GM18511 (cell line): ENCODE results near the gene INPP5A.

ENCODE experiments used
- ATAC-seq: cut with Tn5 transposase; IDR thresholded peaks from one replicate; pipeline ENCODE4 v1.9.1; 2021; ENCODE audit warnings: mild to moderate bottlenecking, moderate library complexity; ENCODE audit not compliant: unreplicated experiment

INPP5A gene

DNA sequence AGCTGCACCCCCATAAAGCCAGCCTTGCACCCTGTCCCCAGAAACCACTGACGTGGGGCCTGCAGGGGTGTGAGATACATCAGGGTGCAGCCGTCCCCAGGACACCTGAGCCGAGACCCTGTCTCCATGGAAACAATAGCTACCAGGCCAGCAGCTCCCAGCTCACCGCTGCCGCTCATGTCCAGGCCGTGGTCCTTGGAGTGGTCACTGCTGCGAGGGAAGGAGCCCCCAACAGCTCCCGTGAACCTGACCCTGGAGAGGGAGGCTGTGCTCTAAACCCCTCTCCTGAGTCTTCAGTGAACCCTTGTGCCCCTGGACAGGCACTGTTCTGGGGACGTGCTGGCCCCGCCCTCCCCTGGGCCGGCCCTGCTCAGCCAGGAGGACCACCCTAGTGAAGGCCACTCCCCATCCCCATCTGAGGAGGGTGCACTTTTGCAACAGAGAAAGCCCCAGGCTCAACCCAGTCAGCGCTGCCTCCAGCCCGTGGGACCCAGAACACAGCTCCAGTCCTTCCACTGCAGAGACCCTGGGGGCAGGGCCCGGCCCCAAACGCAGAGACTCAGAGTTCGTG lies 19.6 kb upstream of the INPP5A start:
- ATAC-seq: no peak

DNA sequence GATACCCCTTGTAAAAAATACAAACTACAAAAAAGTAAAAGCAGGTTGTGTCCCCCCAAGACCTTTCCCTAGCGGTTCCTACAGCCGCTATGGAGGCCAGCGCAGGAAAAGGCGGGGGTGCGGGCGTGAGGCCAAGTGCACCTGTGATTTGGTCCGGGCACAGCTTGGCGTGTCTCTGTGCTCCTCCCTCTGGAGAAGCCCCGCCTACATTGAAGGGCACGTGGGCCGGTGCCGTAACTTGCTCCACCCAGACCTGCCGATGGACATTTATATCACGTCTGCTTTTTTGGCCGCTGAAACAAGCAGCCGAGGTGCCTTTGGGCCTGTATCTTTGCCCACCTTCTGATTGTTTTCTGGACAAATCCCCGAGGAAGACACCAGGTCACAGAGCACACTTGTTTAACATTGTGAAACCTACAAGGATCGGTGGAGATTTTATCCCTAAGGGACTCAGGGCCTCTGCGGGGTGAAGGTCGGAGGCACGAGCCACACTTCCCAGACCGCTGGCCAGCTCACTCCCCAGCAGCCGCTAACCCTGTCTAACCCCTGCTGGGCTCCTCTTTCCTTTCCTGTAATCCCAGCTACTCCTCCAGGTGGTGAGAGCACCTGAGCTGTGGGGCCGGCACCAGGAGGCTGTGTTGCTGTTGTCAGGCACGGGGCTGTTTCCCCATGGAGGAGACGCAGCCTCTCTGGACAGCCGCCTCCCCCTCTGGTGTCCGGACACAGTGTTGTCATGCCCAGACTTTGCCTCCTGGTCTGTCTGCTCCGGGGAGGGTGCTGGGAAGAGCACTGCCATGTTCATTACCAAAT lies 18.8 kb upstream of the INPP5A start:
- ATAC-seq: no peak

DNA sequence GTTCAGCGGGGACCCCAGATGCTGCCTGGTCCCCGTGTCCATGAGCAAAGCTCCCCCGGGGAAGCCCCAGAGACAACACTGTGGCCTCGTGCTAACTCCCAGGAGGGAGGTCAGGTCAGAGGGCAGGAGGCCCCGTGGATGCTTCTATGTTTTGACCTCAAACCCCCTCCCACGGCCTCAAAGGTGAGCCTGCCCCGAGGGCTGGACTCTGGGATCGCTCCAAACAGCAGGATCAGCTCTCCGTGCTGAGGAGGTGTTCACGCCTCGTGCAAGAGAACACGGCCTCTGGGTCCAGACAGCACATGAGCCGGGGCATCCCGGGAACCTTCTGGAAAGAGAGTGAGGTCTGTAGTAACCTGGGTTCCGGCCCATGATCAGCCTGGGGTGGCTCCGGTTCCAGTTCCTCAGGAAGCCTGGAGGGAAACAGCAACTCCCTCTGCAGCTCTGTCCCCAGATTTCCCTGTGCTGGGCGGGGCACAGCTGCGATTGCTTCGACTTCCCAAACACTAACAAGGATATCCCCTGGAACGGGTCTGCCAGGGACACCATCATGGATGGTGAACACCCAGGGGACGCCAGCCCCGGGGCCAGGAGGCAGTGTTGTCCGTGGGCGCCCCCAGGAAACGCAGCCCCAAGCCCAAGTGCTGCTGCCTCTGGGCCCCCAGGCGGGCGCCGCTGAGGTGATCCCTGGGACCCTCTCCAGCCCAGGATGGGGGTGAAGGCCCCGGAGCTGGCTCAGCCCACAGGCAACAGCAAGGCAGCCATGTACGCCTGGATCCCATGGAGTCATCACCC lies 18.0 kb upstream of the INPP5A start:
- no peak for ATAC-seq

DNA sequence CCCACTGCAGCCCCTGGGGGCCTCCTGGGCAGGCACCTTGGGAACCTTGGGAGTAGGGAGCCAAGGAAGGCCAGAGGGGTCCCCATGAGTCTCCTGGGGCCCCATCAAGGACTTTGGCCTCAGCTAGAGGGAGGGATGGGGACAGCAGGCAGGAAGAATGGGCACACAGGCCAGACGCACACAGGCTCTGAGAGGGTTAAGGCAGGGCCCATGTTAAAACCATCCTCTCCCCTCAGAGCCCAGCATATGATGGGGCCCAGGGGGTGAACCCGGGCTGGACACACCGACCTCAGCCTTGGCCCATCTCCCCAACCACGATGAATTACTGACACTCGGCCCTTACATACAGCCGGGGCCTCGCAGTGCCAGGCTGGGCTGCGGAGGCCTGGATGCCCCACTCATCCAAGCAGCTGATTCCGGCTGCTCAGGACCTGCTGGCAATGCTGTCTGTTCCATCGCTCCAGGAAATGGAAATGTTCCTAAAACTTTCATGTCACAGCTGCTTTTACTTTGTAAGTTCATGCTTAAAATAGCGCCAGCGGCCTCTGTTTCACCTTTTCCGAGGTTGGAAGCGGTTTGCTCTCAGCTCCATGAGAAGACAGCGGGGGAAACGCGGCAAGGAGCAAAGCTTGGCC lies 17.3 kb upstream of the INPP5A start:
- no peak for ATAC-seq

DNA sequence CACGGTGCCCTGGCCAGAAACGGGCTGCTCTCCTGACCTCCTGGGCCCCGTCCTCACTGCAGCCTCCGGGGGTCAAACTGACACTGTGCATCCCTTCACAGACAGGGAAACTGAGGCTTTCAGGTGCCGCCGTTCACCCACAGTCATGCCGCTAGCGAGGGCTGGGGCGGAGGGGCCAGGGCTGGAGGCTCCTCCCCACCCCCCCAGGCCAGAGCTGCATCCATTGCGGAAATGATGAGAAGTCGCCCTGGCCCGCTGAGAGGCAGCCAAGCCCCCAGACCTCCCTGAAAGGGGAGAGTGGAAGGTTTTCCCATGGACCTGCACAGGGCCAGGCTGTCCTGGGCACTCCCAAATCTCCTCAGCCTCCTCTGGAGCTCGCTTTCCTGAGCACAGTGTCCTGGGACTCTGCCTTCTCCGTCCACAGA lies 16.5 kb upstream of the INPP5A start:
- no peak for ATAC-seq

DNA sequence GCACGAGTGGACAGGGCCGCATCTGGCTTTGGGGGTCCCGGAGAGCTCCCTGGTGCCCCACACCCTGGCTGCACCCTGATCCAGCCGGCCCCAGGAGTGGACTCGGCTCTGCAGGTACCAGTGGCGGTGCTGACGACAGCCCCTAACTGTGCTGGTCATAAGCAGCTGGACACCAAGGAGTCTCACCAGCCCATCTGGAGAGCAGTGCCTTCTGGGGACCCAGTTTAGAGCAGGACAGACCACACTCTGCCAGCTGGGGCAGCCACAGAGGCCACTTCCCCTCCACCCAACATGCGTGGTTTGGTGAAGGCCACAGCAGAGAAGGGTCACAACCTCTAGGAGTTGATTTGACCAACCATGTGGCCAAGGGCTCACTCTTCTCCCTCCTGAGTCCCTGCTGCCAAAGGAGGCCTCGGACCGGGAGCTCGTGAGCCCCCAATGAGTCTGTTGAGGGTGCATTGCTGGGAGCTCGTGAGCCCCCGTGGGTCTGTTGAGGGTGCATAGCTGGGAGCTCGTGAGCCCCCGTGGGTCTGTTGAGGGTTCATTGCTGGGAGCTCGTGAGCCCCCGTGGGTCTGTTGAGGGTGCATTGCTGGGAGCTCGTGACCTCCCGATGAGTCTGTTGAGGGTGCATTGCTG lies 16.0 kb upstream of the INPP5A start:
- ATAC-seq: no peak

DNA sequence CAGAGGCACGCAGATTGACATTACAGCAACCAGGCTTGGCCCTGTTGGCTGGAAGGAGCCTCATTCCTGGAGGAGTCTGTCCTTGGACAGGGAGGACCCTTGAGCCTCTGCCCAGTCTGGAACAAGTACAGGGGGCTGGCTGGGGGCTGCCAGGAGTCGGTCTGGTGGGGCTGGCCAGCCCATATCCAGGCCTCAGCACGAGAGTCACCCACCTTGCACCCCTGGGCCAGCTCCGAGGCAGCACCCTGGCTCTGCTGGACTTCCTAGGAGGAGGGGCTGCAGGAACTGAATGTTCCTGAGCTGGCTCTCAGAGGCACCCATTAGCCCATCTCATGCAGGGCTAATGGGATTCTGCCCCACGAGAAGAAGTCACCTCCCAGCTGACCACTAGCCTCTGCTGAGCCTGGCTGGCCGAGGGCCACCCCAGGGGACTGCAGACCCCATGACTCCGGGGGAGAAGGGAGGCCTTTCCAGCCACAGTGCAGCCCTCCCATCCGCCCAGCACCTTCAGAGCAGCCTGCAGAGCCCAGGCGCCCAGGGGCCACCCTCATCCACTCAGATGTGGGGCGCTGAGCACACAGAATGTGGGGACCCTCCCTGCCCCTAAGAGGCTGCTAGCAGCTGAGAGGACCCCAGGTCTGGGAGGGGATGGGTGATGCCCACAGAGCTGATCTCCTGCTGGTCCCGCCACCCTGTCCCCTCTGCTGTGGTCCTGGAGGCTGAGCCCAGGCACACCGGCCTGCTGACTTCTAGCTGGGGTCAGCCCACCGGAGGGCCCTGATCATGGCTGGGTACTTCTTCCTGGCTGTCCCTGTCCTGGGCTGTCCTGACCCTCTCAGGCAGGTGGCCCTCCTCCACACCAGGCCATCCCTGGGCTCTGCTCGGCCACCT lies 14.8 kb upstream of the INPP5A start:
- no peak for ATAC-seq

DNA sequence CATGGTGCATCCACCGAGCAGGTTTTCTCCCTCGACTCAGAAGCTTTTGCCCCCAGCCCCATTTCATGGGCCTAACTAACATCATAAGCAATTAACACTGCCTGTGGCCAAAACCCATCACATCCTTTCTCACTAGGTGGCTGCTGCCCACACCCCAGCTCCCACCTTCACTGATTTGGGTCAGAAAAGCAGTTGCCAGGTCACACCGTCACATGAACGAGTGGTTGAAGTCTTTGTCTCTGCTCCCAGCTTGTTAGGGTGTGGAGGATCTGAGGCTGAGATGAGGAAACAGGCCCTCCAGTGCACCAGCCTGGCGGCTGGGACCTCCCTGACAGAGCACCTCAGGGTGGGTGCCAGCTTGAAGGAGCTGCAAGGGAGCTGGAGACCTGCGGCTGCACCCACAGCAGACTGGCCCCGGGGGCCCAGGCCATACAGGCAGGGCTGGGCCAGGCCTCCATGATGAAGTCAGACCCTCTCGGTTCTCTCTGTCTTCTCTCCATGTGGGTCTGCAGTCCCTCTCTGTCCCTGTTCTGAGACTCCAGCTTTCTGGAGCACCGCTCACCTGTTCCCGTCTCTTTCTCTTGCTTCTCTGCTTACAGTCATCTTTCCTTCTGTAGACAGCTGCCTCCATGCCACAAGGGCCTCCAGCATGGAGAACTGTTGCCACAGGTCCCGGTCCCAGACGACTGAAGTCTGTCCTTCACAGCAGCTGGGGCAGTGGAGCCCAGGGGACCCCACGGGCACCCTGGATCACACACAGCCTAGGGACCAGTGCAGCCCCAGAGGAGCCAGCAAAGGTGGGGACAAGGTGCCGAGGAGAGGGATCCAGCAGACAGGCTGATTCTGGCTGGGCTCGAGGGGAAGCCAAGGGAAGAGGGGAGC lies 13.8 kb upstream of the INPP5A start:
- ATAC-seq: no peak

DNA sequence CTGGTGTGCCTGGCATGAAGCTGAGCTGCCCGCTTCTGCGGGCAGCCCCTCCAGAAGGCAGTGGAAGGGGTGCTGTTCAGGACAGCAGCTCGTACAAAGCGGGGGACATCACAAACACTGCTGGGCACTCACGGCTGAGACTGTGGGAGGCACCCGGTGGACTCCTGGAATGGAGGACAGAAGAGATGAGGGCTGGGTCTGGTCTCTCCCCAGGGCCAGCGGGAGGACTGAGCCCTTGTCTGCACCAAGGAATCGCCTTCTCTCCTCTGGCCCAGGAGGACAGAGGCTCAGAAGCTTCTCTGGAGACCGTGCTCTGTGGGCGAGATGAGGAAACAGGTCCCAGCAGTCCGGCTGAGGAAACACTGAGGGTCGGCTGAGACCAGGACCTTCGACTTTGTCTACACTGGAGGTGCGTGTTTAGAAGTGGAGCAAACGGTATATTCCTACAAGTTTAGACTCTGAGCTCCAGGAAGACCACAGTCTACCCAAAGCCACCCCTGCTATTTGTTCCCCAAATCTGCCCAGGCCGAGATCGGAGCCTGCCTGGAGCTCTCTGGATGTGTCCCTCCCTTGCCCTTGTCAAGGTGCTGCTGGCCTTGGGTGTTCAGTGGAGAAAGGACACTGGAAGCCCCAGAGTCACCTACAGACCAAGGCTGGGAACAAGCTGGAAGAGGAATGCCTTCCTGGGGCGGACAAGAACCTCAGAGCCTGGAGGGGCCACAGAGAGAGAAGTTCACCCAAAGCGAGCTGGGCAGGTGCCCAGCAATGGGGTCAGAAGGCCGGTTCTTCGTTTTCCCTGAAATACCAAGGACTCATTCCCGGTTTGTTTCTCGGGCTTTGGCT lies 12.9 kb upstream of the INPP5A start:
- ATAC-seq: no peak

DNA sequence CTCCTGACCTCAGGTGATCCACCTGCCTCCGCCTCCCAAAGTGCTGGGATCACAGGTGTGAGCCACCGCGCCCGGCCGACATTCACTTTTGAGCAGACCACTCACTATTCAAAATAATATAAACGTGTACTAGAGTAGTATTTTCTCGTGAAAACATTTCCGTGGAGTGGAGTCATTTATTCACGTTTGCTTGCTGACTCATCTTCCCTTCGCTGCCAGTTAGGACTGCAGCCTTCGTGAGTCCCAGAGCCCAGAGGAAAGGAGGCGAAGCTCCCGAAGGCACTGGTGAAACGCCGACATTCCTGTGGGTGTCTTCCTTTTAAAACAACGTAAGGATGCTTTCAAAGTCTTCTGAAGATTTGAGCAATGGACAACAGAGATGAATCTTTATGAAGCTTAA lies 10.9 kb upstream of the INPP5A start:
- no peak for ATAC-seq

DNA sequence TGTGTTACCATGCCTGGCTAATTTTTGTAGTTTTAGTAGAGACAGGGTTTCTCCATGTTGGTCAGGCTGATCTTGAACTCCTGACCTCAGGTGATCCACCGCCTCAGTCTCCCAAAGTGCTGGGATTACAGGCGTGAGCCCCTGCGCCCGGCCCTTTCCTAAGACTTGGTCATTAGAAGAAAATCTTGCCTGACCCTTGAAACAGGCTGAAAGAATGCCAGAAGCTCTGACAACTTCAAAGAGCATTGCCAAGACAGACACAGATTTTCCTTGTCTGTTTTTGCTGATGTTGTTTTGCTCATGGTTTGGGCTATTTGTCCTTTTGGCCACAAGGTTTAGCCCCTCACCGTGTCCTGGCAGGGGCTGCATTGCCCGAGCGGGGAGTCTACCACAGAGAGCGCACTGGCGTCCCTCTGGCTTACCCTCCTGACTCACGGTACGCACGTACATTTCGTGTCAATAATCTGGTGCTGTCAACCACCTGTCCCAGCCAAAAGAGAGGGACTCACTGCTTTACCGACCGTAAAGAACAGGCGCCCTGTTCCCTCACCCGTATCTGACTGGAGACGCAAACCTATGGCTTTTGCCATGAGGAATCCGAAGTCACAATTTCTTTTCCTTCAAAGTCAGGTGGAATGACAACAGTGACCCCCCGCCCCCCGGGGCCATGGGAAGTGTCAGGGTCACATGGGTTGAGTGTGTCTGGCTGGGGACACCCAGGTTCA lies 10.1 kb upstream of the INPP5A start:
- no peak for ATAC-seq

DNA sequence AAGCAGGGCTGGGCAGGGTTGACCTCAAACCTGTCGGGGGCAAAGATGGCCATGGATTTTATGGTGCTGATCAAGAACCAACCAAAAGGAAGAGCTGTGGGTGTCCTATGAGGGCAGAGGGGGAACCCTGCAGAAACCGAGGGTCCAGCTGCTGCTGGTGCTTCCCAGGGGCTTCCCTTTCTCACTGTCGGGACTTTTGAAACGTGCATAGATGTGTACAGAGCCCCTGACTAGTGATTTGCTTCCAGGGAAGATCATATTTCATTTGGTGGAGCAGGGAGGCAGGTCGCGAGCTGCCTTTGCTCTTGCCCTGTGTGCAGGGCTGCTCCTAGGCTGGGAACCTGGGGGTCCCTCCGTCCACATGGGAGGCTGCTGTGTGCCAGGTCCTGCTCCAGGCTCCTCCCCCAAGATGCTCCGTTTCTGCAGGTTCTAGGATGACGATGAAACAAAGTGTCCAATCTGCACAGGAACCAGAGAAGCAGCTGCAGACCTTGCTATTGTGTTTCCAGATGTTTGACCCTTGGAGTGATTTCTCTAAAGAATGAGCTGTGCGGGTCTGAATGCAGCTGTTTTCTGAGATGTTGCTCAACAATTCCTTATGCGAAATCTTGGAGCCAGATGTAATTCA lies 9.4 kb upstream of the INPP5A start:
- no peak for ATAC-seq

DNA sequence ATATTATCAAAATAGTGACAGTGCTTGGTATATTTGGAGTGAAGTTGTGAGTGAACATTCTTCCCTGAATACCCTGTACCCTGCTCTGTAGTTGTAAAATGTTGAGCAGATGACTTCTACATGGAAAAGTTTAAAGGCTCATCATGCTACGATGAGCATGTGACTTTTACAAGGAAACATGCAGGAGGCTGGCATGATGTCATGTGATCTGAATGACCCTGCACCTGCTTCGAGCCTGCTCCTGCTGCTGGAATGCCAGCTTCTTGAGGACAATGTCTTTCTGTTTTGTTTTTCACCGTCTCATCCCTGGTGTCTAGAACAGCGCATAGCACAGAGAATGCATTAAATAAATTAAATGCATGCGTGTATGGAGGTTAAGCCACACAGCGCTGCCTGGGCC lies 5.4 kb upstream of the INPP5A start:
- no peak for ATAC-seq

DNA sequence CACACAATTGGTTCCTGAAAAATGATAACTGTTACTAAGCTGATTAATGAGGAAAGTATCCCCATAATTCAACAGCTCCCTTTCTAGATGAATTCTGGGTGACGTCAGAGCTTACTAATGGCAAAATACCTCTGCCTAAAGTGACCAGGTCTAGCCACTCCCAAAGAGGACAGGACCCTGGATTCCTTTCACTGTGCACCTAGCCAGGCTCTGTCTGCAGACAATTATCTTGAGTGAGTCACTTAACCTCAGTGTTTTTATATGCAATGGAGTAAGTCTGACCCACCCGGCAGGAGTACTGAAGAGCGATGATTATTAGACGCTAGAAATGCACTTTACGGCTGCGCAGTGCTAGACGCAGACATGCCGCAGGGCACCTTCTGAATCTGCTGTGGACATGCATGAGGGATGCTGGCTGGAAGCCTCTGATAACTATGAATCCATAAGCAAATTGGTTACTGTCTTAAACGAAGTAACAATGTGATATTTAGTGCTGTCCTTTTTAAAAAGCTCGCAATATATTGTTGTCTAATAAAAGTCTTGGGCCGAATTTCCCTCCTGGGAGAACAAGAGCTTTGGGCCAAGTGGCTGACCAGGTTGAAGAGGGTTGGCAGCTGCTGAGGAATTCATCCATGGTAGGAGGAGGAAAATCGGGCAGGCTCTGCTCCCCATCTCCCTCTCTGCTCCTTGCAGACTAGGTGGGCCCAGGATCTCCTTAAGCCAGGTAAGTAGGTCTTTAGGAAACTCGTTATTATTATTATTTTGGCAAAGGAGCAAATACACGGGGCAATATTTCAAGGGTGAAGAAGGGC lies 4.6 kb upstream of the INPP5A start:
- no peak for ATAC-seq

DNA sequence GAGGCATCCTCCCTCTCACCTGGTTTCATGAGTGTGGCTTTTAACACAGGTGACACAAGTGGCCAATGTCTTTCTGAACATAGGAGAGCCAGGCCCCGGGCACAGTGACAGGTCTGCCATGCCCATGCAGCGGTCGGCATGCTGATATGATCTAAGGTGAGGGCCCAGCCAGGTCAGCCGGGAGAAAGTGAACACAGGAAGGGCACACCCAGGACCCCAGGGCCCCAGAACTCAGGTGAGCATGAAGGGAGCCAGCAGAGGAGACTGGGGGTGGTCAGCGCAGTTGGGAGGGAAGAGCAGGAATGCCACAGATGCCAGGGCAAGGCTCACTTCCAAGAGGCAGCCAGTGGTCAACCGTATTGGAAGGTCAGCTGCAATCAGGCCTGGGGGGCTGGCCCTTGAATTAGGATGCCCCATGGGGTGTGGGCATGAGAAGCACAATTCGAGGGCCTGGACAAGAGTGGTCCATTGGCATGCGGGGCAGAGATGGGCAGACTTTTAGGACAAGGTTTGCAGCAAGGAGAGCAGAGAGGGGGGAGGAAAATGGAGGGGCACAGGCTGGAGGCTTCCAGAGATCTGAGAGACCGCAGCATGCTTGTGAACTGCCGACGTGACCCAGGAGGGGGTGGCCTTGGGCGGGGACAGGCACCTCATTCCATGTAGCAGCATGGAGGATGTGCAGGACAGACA lies 3.9 kb upstream of the INPP5A start:
- ATAC-seq: no peak
